Prostate gland (tissue), 2 donors: ENCODE data around the gene BICC1.

Experiments used
- POLR2A ChIP-seq: fragments of 450-650 bp; IDR thresholded peaks from one replicate; pipeline ENCODE4 v1.6.1; 2016; ENCODE audit warnings: antibody characterized with exemption, mild to moderate bottlenecking
- POLR2AphosphoS5 ChIP-seq: sonication (generic); formaldehyde crosslinking; IDR thresholded peaks from one replicate; pipeline ENCODE4 v1.6.1; 2017; ENCODE audit warnings: antibody characterized with exemption
- TF ChIP-seq, protein P1 (sequence below), 4 experiments: fragments of 200-600 bp in 2 of 4; fragments of 450-650 bp in 2 of 4; sonication (generic) in 2 of 4; IDR thresholded peaks; 1 replicate in 3 of 4; 2 replicates in 1 of 4; pipeline ENCODE4 v1.5.1; 2016 to 2019; ENCODE audit warnings: antibody characterized with exemption in 4 of 4, mild to moderate bottlenecking in 2 of 4, moderate library complexity in 2 of 4

DNA sequence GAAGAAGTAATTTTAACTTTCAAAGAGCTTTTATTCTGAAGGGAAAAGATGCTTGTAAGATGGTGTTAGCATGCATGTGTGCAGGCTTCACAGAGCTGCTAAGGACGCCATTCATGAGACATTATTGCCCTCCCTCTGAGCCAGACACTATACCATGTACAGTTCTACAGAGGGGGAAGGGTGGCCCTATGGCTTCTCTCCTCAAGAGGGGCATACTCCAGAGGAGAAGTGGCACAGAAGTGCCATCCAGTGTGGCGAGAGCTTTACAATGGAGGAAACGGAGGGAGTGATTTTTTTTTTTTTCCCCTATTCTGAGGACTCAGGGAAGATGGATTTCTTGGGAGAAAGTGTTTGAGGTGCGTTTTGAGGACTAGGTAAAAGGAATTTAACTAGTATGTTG lies 119.5 kb downstream of the BICC1 start:
- TF ChIP-seq, protein P1, sequence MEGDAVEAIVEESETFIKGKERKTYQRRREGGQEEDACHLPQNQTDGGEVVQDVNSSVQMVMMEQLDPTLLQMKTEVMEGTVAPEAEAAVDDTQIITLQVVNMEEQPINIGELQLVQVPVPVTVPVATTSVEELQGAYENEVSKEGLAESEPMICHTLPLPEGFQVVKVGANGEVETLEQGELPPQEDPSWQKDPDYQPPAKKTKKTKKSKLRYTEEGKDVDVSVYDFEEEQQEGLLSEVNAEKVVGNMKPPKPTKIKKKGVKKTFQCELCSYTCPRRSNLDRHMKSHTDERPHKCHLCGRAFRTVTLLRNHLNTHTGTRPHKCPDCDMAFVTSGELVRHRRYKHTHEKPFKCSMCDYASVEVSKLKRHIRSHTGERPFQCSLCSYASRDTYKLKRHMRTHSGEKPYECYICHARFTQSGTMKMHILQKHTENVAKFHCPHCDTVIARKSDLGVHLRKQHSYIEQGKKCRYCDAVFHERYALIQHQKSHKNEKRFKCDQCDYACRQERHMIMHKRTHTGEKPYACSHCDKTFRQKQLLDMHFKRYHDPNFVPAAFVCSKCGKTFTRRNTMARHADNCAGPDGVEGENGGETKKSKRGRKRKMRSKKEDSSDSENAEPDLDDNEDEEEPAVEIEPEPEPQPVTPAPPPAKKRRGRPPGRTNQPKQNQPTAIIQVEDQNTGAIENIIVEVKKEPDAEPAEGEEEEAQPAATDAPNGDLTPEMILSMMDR (IDR thresholded peaks at IDR 0.05): no peak
- TF ChIP-seq POLR2AphosphoS5 (no peak), POLR2A (no peak)
